ENCODE results near the gene SLC35F4.

The SLC35F4 gene

GRCh38 chr14:57847706-57848105, 18.2 kb downstream of the SLC35F4 start:
- DNase-seq, result no peak

- no peak for DNase-seq
Observed at GRCh38 chr14:57847096-57847495, 18.8 kb downstream of the SLC35F4 start.

- no peak for DNase-seq
Observed at GRCh38 chr14:57846596-57846995, 19.3 kb downstream of the SLC35F4 start.

- DNase-seq, result no peak
Observed at GRCh38 chr14:57845802-57846531, 19.9 kb downstream of the SLC35F4 start.

- DNase-seq, result no peak
Observed at GRCh38 chr14:57845316-57845715, 20.6 kb downstream of the SLC35F4 start.

- DNase-seq, result no peak
Observed at GRCh38 chr14:57837267-57837666, 28.6 kb downstream of the SLC35F4 start.

- no peak for DNase-seq
Observed at GRCh38 chr14:57835766-57836165, 30.1 kb downstream of the SLC35F4 start.

GRCh38 chr14:57834961-57835360, 30.9 kb downstream of the SLC35F4 start:
- no peak for DNase-seq

GRCh38 chr14:57834001-57834598, 31.8 kb downstream of the SLC35F4 start:
- DNase-seq, result no peak

GRCh38 chr14:57833323-57833722, 32.6 kb downstream of the SLC35F4 start:
- DNase-seq, result no peak

GRCh38 chr14:57831981-57832380, 33.9 kb downstream of the SLC35F4 start:
- no peak for DNase-seq

- DNase-seq, result no peak
Observed at GRCh38 chr14:57828713-57829112, 37.2 kb downstream of the SLC35F4 start.

GRCh38 chr14:57823015-57823660, 42.8 kb downstream of the SLC35F4 start:
- no peak for DNase-seq

- no peak for DNase-seq
Observed at GRCh38 chr14:57822081-57822480, 43.8 kb downstream of the SLC35F4 start.

- DNase-seq, result no peak
Observed at GRCh38 chr14:57820581-57820980, 45.3 kb downstream of the SLC35F4 start.

- no peak for DNase-seq
Observed at GRCh38 chr14:57818511-57818910, 47.4 kb downstream of the SLC35F4 start.

- no peak for DNase-seq
Observed at GRCh38 chr14:57816568-57817284, 49.2 kb downstream of the SLC35F4 start.

GRCh38 chr14:57814726-57815125, 51.2 kb downstream of the SLC35F4 start:
- DNase-seq, result no peak

GRCh38 chr14:57812741-57813140, 53.2 kb downstream of the SLC35F4 start:
- no peak for DNase-seq

GRCh38 chr14:57811998-57812546, 53.8 kb downstream of the SLC35F4 start:
- no peak for DNase-seq

- DNase-seq, result no peak
Observed at GRCh38 chr14:57809808-57810207, 56.1 kb downstream of the SLC35F4 start.

GRCh38 chr14:57797160-57797559, 68.7 kb downstream of the SLC35F4 start:
- no peak for DNase-seq

- DNase-seq, result no peak
Observed at GRCh38 chr14:57796556-57796955, 69.3 kb downstream of the SLC35F4 start.

Measured in stimulated activated CD4-positive, alpha-beta T cell treated with anti-CD3 and anti-CD28 coated beads, Interleukin-4, amount 100 ng/mL, for 4 hours (primary cell).